H1 (cell line): ENCODE measurements around the gene TMPRSS3. TPM values are rescaled to one million over a fixed set of nuclear protein-coding genes. Genes with fewer than 3 reads are reported as not detected.

Experiments used
- CTCF ChIA-PET: fragments of 300-600 bp; sonication (Branson Sonifier 250); formaldehyde crosslinking; loops from one replicate; lab custom pipeline; 2021; ENCODE audit not compliant: partially characterized antibody; lab: Charles Lee
- POLR2A ChIA-PET: fragments of 300-600 bp; sonication (Branson Sonifier 250); formaldehyde crosslinking; loops from one replicate; lab custom pipeline; 2021; ENCODE audit warnings: inconsistent platforms; ENCODE audit not compliant: partially characterized antibody; lab: Charles Lee
- DNase-seq, 2 experiments: peaks; one replicate each; pipeline versions ENCODE4 v3.0.0 to v3.0.0-alpha.2; 2010 to 2022; ENCODE audit warnings: low spot score in 2 of 2, low read depth in 1 of 2, mixed read lengths in 1 of 2
- FAIRE-seq: peaks from 2 replicates; lab custom pipeline; 2011; peaks lifted over from hg19 to GRCh38; lab: Jason Lieb, UNC
- H2AFZ ChIP-seq: 2 replicates; pipeline ENCODE4 v1.8.1; 2012; ENCODE audit warnings: low read length, inconsistent platforms
- H2AK5ac ChIP-seq: 2 replicates; pipeline ENCODE4 v1.6.1; 2013; ENCODE audit warnings: low read depth, low read length
- H2BK120ac ChIP-seq: replicated peaks from 2 replicates; pipeline ENCODE3; 2013; ENCODE audit warnings: low read depth, low read length, inconsistent platforms
- H2BK12ac ChIP-seq: 2 replicates; pipeline ENCODE4 v1.6.1; 2013; ENCODE audit warnings: low read depth, low read length
- H2BK15ac ChIP-seq: 2 replicates; pipeline ENCODE4 v1.6.1; 2013; ENCODE audit warnings: low read length
- H2BK20ac ChIP-seq: 2 replicates; pipeline ENCODE4 v1.6.1; 2013; ENCODE audit warnings: low read length
- H2BK5ac ChIP-seq: 2 replicates; pipeline ENCODE4 v1.6.1; 2013; ENCODE audit warnings: low read depth, low read length
- H3K14ac ChIP-seq: 2 replicates; pipeline ENCODE4 v1.6.1; 2013; ENCODE audit warnings: inconsistent platforms; ENCODE audit not compliant: insufficient read length
- H3K18ac ChIP-seq: 2 replicates; pipeline ENCODE4 v1.6.1; 2013; ENCODE audit warnings: low read length; ENCODE audit errors: extremely low read depth
- H3K23ac ChIP-seq: 2 replicates; pipeline ENCODE4 v1.6.1; 2013; ENCODE audit warnings: inconsistent platforms; ENCODE audit not compliant: insufficient read length
- H3K23me2 ChIP-seq: 2 replicates; pipeline ENCODE4 v1.6.1; 2013; ENCODE audit warnings: low read depth, low read length
- H3K27ac ChIP-seq: 2 replicates; pipeline ENCODE4 v1.6.1; 2011; ENCODE audit warnings: low read depth, low read length, inconsistent platforms
- H3K27me3 ChIP-seq, 4 experiments: replicated peaks in 1 of 4; 1 replicate in 1 of 4; 2 replicates in 3 of 4; pipeline versions ENCODE4 v1.6.1 to v1.8.1; 2011 to 2013; ENCODE audit warnings: low read length in 3 of 4, mild to moderate bottlenecking in 3 of 4, inconsistent platforms in 2 of 4, mixed read lengths in 2 of 4, moderate library complexity in 1 of 4; ENCODE audit not compliant: control insufficient read depth in 3 of 4, insufficient read depth in 3 of 4; ENCODE audit errors: extremely low read depth in 1 of 4
- H3K36me3 ChIP-seq, 4 experiments: 2 replicates each; pipeline versions ENCODE4 v1.6.1 to v1.8.1; 2011 to 2013; ENCODE audit warnings: mild to moderate bottlenecking in 4 of 4, low read length in 3 of 4, moderate library complexity in 2 of 4, control low read depth in 1 of 4, inconsistent platforms in 1 of 4; ENCODE audit not compliant: insufficient read depth in 4 of 4, control insufficient read depth in 2 of 4
- H3K4ac ChIP-seq: replicated peaks from 2 replicates; pipeline ENCODE3; 2013; ENCODE audit warnings: low read length, low read depth, mixed read lengths, inconsistent platforms; ENCODE audit not compliant: insufficient read length
- H3K4me1 ChIP-seq, 4 experiments: replicated peaks in 1 of 4; 1 replicate in 1 of 4; 2 replicates in 3 of 4; pipeline versions ENCODE4 v1.6.1 to v1.8.1; 2011 to 2013; ENCODE audit warnings: low read length in 3 of 4, inconsistent platforms in 2 of 4, mixed read lengths in 1 of 4; ENCODE audit not compliant: insufficient read depth in 4 of 4, control insufficient read depth in 3 of 4
- H3K4me2 ChIP-seq, 2 experiments: 2 replicates each; pipeline versions ENCODE4 v1.6.1 to v1.8.1; 2011 to 2013; ENCODE audit warnings: low read depth in 2 of 2, low read length in 2 of 2, control low read depth in 1 of 2, inconsistent platforms in 1 of 2, mild to moderate bottlenecking in 1 of 2; ENCODE audit not compliant: insufficient read depth in 1 of 2
- H3K4me3 ChIP-seq, 4 experiments: fragments of 200-600, 300-600 bp in 1 of 4; sonication (generic), shearing (Covaris generic), sonication (Bioruptor Twin) in 1 of 4; 2 replicates each; pipeline versions ENCODE4 v1.5.1 to v1.8.1; 2011 to 2016; ENCODE audit warnings: low read length in 4 of 4, low read depth in 3 of 4, control low read depth in 2 of 4, inconsistent platforms in 2 of 4, mild to moderate bottlenecking in 2 of 4, mixed read lengths in 1 of 4, moderate library complexity in 1 of 4; ENCODE audit not compliant: insufficient read depth in 2 of 4; ENCODE audit errors: extremely low read depth in 1 of 4
- H3K56ac ChIP-seq: replicated peaks from 2 replicates; pipeline ENCODE3; 2013; ENCODE audit warnings: low read depth, mild to moderate bottlenecking, mixed read lengths, low read length, inconsistent platforms; ENCODE audit not compliant: insufficient read length
- H3K79me1 ChIP-seq: 2 replicates; pipeline ENCODE4 v1.6.1; 2013; ENCODE audit warnings: low read depth, low read length, control low read depth
- H3K79me2 ChIP-seq, 2 experiments: 2 replicates each; pipeline versions ENCODE4 v1.6.1 to v1.8.1; 2012 to 2013; ENCODE audit warnings: low read length in 2 of 2, mild to moderate bottlenecking in 2 of 2, inconsistent platforms in 1 of 2; ENCODE audit not compliant: insufficient read depth in 2 of 2, control insufficient read depth in 1 of 2
- H3K9ac ChIP-seq, 4 experiments: replicated peaks in 1 of 4; 1 replicate in 1 of 4; 2 replicates in 3 of 4; pipeline versions ENCODE4 v1.6.1 to v1.8.1; 2011 to 2013; ENCODE audit warnings: low read depth in 3 of 4, low read length in 3 of 4, control low read depth in 2 of 4, mild to moderate bottlenecking in 2 of 4, moderate library complexity in 2 of 4, inconsistent platforms in 1 of 4; ENCODE audit errors: extremely low read depth in 1 of 4
- H3K9me3 ChIP-seq, 2 experiments: 2 replicates each; pipeline versions ENCODE4 v1.6.1 to v1.8.1; 2012 to 2013; ENCODE audit warnings: mild to moderate bottlenecking in 2 of 2, moderate library complexity in 2 of 2, control low read depth in 1 of 2, inconsistent platforms in 1 of 2, low read depth in 1 of 2, low read length in 1 of 2, mixed read lengths in 1 of 2; ENCODE audit not compliant: insufficient read depth in 2 of 2
- H4K20me1 ChIP-seq, 2 experiments: replicated peaks in 1 of 2; 2 replicates each; pipeline versions ENCODE3 to v1.8.1; 2011 to 2013; ENCODE audit warnings: inconsistent platforms in 2 of 2, low read length in 2 of 2, mild to moderate bottlenecking in 1 of 2; ENCODE audit not compliant: insufficient read depth in 2 of 2, control insufficient read depth in 1 of 2
- H4K5ac ChIP-seq: 2 replicates; pipeline ENCODE4 v1.6.1; 2013; ENCODE audit warnings: low read length, low read depth, mixed read lengths, inconsistent platforms; ENCODE audit not compliant: insufficient read length
- H4K8ac ChIP-seq: 2 replicates; pipeline ENCODE4 v1.8.0; 2013; ENCODE audit warnings: mild to moderate bottlenecking, moderate library complexity, low read length, inconsistent platforms; ENCODE audit not compliant: insufficient read depth; ENCODE audit errors: extremely low read depth
- H4K91ac ChIP-seq: replicated peaks from 2 replicates; pipeline ENCODE3; 2013; ENCODE audit warnings: low read length, mixed read lengths, inconsistent platforms; ENCODE audit not compliant: insufficient read length
- NANOG ChIP-seq: IDR thresholded peaks from 2 replicates; pipeline ENCODE4 v1.6.1; 2011; ENCODE audit warnings: low read length, low read depth, mild to moderate bottlenecking, inconsistent platforms; ENCODE audit not compliant: insufficient read depth, poor library complexity, severe bottlenecking
- NRF1 ChIP-seq: IDR thresholded peaks from 2 replicates; pipeline ENCODE4 v1.6.1; 2011; ENCODE audit warnings: mild to moderate bottlenecking, low read depth, low read length, improper control_type of control experiment
- POLR2AphosphoS5 ChIP-seq: IDR thresholded peaks from 2 replicates; pipeline ENCODE4 v1.6.1; 2011; ENCODE audit warnings: low read depth, low read length
- RAD21 ChIP-seq, 2 experiments: IDR thresholded peaks in 1 of 2; conservative IDR thresholded peaks in 1 of 2; 2 replicates each; pipeline ENCODE4 v1.6.1; 2011; ENCODE audit warnings: low read depth in 2 of 2, low read length in 2 of 2, improper control_type of control experiment in 1 of 2, inconsistent platforms in 1 of 2, mild to moderate bottlenecking in 1 of 2, moderate library complexity in 1 of 2
- SAP30 ChIP-seq: fragments of 300-600 bp; sonication (generic); IDR thresholded peaks from 2 replicates; pipeline ENCODE4 v1.7.1; 2012; ENCODE audit warnings: low read length, moderate library complexity, mild to moderate bottlenecking, inconsistent platforms; ENCODE audit not compliant: insufficient read depth, insufficient replicate concordance
- SIX5 ChIP-seq: IDR thresholded peaks from 2 replicates; pipeline ENCODE4 v1.6.1; 2011; ENCODE audit warnings: mild to moderate bottlenecking, low read depth, low read length
- SP1 ChIP-seq: IDR thresholded peaks from 2 replicates; pipeline ENCODE4 v1.6.1; 2011; ENCODE audit warnings: low read depth, low read length
- SP4 ChIP-seq: IDR thresholded peaks from 2 replicates; pipeline ENCODE4 v1.6.1; 2012; ENCODE audit warnings: low read length, inconsistent platforms
- TAF7 ChIP-seq: optimal IDR thresholded peaks from 2 replicates; pipeline ENCODE3; 2011; ENCODE audit warnings: low read depth, mild to moderate bottlenecking, inconsistent platforms, low read length, moderate library complexity, borderline replicate concordance
- USF2 ChIP-seq: IDR thresholded peaks from 2 replicates; pipeline ENCODE4 v1.6.1; 2011; ENCODE audit warnings: low read length, improper control_type of control experiment
- YY1 ChIP-seq: IDR thresholded peaks from 2 replicates; pipeline ENCODE4 v1.6.1; 2011; ENCODE audit warnings: low read depth, mild to moderate bottlenecking, low read length
- WGBS, 2 experiments: shearing (Covaris generic) in 1 of 2; methylation state at CpG; one replicate each; pipeline versions ENCODE4 v1.1.6 to v1.1.7; 2013 to 2015; ENCODE audit warnings: low lambda C conversion rate in 2 of 2, mixed read lengths in 2 of 2, inconsistent platforms in 1 of 2, low coverage in 1 of 2, missing lambda C conversion rate in 1 of 2; ENCODE audit not compliant: insufficient replicate concordance in 2 of 2, insufficient coverage in 1 of 2, insufficient read length in 1 of 2; ENCODE audit errors: extremely low coverage in 1 of 2, missing lambda C conversion rate in 1 of 2; 5-methylcytosine and 5-hydroxymethylcytosine counted together
- polyA plus RNA-seq, 7 experiments: library from polyadenylated mRNA; depleted of rRNA in 3 of 7; stranded (reverse) in 5 of 7; unstranded in 2 of 7; fragments of >200 nt in 5 of 7; fragments of 200-250 nt in 2 of 7; gene quantifications; 1 replicate in 5 of 7; 2 replicates in 1 of 7; 4 replicates in 1 of 7; pipeline versions ENCODE4 v1.2.1 to v1.2.3, GENCODE V29; 2011 to 2013; ENCODE audit warnings: missing spikeins in 2 of 7, mixed read lengths in 2 of 7
- total RNA-seq: library from RNA; stranded (reverse); fragmentation: NEBNext Ultra II Directional; extraction: Animal tissue kit (Norgen Biotek cat#: 25700); gene quantifications from 2 replicates; pipeline ENCODE4 v1.2.1, GENCODE V29; 2021
- TF ChIP-seq, protein P1 (sequence below): IDR thresholded peaks from 2 replicates; pipeline ENCODE4 v1.6.1; 2012; ENCODE audit warnings: inconsistent platforms

The TMPRSS3 gene
- total and polyA plus RNA-seq, 2 of the 8 experiments (the other 6 are each of a cell fraction or from before 2014, with no cell fraction given) = 0.38 TPM; not detected in 1

- Histone ChIP-seq H3K4me1 (no peaks in the 10 kb centered on the region; a peak in 2 of 7 replicates), H4K8ac (peak overlapping the region; percentile 39; the same call in 1 of the 2 replicates), H2AFZ (no peak overlapping the region), H3K36me3 (no peaks in the 10 kb centered on the region), H2BK20ac (no peak overlapping the region), H3K18ac (no peak overlapping the region), H3K23me2 (no peaks in the 10 kb centered on the region), H3K9me3 (peaks cover 7 to 8% of the 10 kb centered on the region in 2 experiments; a peak in 3 of 4 replicates), H4K91ac (no peak overlapping the region), H3K79me2 (no peaks in the 10 kb centered on the region), H2AK5ac (no peak overlapping the region), H3K56ac (no peak overlapping the region), H3K4me3 (no peak overlapping the region), H3K27me3 (no peaks in the 10 kb centered on the region), H4K5ac (no peak overlapping the region), H4K20me1 (no peaks in the 10 kb centered on the region), H2BK5ac (no peak overlapping the region), H3K23ac (no peak overlapping the region), H3K27ac (no peak overlapping the region), H3K14ac (no peak overlapping the region), H2BK12ac (0 out of 2 replicates have a peak overlapping the region, but pooled peaks have one; percentile 3), H3K4me2 (no peak overlapping the region), H3K9ac (no peak overlapping the region), H3K79me1 (no peaks in the 10 kb centered on the region), H3K4ac (no peak overlapping the region), H2BK120ac (no peak overlapping the region), H2BK15ac (no peak overlapping the region)
- ChIA-PET POLR2A (no interaction called here), CTCF (interaction anchor here (1.1 to 4.0 kb wide), 4 partner anchors 17 to 218 kb away, joined by 3 to 28 read pairs (median 4); no protein-coding TSS in a partner anchor)
- FAIRE-seq (no peak), DNase-seq (no peak)
- WGBS, 2 experiments = 87% methylated on average over 13 of the region's 13 CpGs; no CpG with 5 or more reads in 1 of the 2 experiments
- TF ChIP-seq SAP30 (no peak), NRF1 (no peak), SP4 (no peak), RAD21 (IDR thresholded peaks at IDR 0.05 in 1 of 2, conservative IDR thresholded peaks at IDR 0.05 in 1 of 2; ENCODE audit: low read depth in 2 of 2, low read length in 2 of 2) (no peak), YY1 (no peak), SP1 (no peak), USF2 (no peak), SIX5 (no peak), POLR2AphosphoS5 (no peak), TAF7 (no peak), NANOG (no peak)
- TF ChIP-seq, protein P1, sequence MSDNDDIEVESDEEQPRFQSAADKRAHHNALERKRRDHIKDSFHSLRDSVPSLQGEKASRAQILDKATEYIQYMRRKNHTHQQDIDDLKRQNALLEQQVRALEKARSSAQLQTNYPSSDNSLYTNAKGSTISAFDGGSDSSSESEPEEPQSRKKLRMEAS = no peak
Observed at GRCh38 chr21:42364304-42364865, 31.5 kb downstream of the TMPRSS3 start.
